OCI-LY7 (cell line): ENCODE data around the gene ENO4.

Experiments
- CTCF ChIP-seq: fragments of 200-600 bp; sonication (generic); conservative IDR thresholded peaks from 2 replicates; pipeline ENCODE4 v1.5.1; 2014; ENCODE audit warnings: mild to moderate bottlenecking, antibody characterized with exemption, low read length, moderate library complexity, mixed read lengths
- EZH2phosphoT487 ChIP-seq: fragments of 200-600 bp; sonication (generic); IDR thresholded peaks from 2 replicates; pipeline ENCODE4 v1.6.1; 2018; ENCODE audit warnings: low read depth, borderline replicate concordance, mild to moderate bottlenecking, mixed run types, antibody characterized with exemption, low read length, moderate library complexity, mixed read lengths

- TF ChIP-seq CTCF (no peak), EZH2phosphoT487 (no peak)
Measured at GRCh38 chr10:116831790-116832189, 17.5 kb upstream of the ENO4 start.
